ENCODE data around the gene SLC48A1. TPM values are rescaled to one million over a fixed set of nuclear protein-coding genes. Genes with fewer than 3 reads are reported as not detected.

Gene SLC48A1
- polyA plus RNA-seq, 1 donor (not counting 4 experiments of a cell fraction or from before 2014, with no cell fraction given), result 8.1 TPM

GRCh38 chr12:47774663-47775062 lies 1.6 kb downstream of the SLC48A1 start:
- Histone ChIP-seq H3K4me3 (ENCODE audit: control insufficient read depth in 2 of 3, extremely low read depth in 1 of 3, insufficient read depth in 2 of 3, low read depth in 1 of 3, low read length in 3 of 3) (no peak overlapping the region), H4K20me1 (ENCODE audit: control insufficient read depth, extremely low read depth, insufficient read depth, low read length) (no peaks in the 10 kb centered on the region), H3K27me3 (ENCODE audit: control insufficient read depth, extremely low read depth, insufficient read depth, low read length) (no peaks in the 10 kb centered on the region), H3K4me1 (ENCODE audit: control insufficient read depth, extremely low read depth, insufficient read depth, low read length) (peaks cover 38% of the 10 kb centered on the region), H3K9me1 (ENCODE audit: control insufficient read depth, extremely low read depth, insufficient read depth, low read length) (peaks cover 3% of the 10 kb centered on the region), H3K36me3 (ENCODE audit: control insufficient read depth in 2 of 2, extremely low read depth in 1 of 2, insufficient read depth in 2 of 2, low read length in 2 of 2) (peaks cover 2 to 4% of the 10 kb centered on the region in 2 experiments), H3K27ac (ENCODE audit: control insufficient read depth, insufficient read depth, low read length) (no peak overlapping the region), H3K9ac (ENCODE audit: control insufficient read depth, extremely low read depth, insufficient read depth, low read length) (no peak overlapping the region), H2AFZ (ENCODE audit: control insufficient read depth, low read length) (no peak overlapping the region), H3K9me3 (ENCODE audit: control insufficient read depth, low read depth, low read length) (no peaks in the 10 kb centered on the region), H3K79me2 (ENCODE audit: control insufficient read depth, insufficient read depth, low read length) (peaks cover 15% of the 10 kb centered on the region), H3K4me2 (ENCODE audit: control insufficient read depth, extremely low read depth, insufficient read depth, low read depth, low read length) (peak overlapping the region; percentile 32)
- DNase-seq (ENCODE audit: low read depth, low spot score) (no peak), FAIRE-seq (no peak)
- dilution Hi-C loops (cut with MboI; ENCODE audit: extremely low pct_ligation_motif_present, low sequenced_read_pairs), result no loop called here
- TF ChIP-seq CTCF (optimal IDR thresholded peaks at IDR 0.05 in 1 of 3, IDR thresholded peaks at IDR 0.05 in 1 of 3, conservative IDR thresholded peaks at IDR 0.05 in 1 of 3; ENCODE audit: extremely low read depth in 1 of 3, insufficient read depth in 2 of 3, low read length in 3 of 3), result no peak
- TF ChIP-seq EZH2 (IDR thresholded peaks at IDR 0.05; ENCODE audit: low read length), result no peak

DNA sequence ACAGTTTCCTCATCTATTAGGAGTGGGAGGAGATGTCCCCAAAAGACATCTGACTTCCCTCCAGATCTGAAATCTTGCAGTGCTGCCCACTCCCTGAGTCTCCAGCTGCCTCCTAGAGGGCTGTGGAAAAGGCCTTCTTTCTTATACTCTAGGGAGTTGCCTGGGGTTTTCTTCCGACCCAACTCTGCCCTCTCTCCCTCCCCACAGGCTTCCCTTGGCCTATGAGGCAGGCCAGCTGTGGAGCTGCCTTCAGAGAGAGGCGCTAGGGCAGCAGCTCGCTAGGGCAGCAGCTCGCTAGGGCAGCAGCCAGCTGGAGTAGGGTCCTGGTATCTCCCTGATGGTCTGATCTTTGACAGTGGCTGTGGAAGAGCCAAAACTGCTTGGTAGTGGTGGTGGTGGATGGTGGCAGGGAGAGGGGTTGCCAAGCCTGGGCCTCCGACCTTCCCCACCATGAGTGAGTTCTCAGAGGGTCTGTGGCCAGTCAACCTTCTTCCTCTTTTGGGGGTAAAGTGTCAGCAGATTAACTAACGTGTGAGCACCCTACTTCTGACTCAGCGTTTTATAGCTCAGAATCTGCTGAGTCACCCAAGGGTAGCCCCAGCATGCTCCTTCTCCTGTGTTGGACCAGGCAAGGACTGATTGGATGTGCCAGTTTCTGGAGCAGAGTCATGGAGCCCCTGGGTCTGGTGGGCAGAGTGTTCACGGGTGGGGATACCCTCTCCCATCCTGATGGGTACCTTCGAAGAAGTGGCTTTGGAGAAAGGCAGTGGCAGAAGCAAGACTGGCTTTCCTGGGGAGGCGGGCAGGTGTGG lies 2.3 kb downstream of the SLC48A1 start:
- dilution Hi-C loops (cut with MboI; ENCODE audit: extremely low pct_ligation_motif_present, low sequenced_read_pairs), result no loop called here

More for the DNA sequence above, 2.3 kb downstream of the SLC48A1 start:
- no peaks in the 10 kb centered on the region for H3K27me3 ChIP-seq (ENCODE audit: control insufficient read depth, extremely low read depth, insufficient read depth, low read length)
- no peaks in the 10 kb centered on the region for H4K20me1 ChIP-seq (ENCODE audit: control insufficient read depth, extremely low read depth, insufficient read depth, low read length)
- peak overlapping the region; percentile 35 for H3K4me2 ChIP-seq (ENCODE audit: control insufficient read depth, extremely low read depth, insufficient read depth, low read depth, low read length)
- H3K9me1 ChIP-seq (ENCODE audit: control insufficient read depth, extremely low read depth, insufficient read depth, low read length), result peaks cover 3% of the 10 kb centered on the region
- TF ChIP-seq EZH2 (IDR thresholded peaks at IDR 0.05; ENCODE audit: low read length), result no peak
- TF ChIP-seq CTCF (optimal IDR thresholded peaks at IDR 0.05 in 1 of 3, IDR thresholded peaks at IDR 0.05 in 1 of 3, conservative IDR thresholded peaks at IDR 0.05 in 1 of 3; ENCODE audit: extremely low read depth in 1 of 3, insufficient read depth in 2 of 3, low read length in 3 of 3), result no peak
- H3K79me2 ChIP-seq (ENCODE audit: control insufficient read depth, insufficient read depth, low read length), result peaks cover 15% of the 10 kb centered on the region
- H3K9ac ChIP-seq (ENCODE audit: control insufficient read depth, extremely low read depth, insufficient read depth, low read length), result no peak overlapping the region
- no peak overlapping the region for H3K27ac ChIP-seq (ENCODE audit: control insufficient read depth, insufficient read depth, low read length)
- H3K9me3 ChIP-seq (ENCODE audit: control insufficient read depth, low read depth, low read length), result no peaks in the 10 kb centered on the region
- H2AFZ ChIP-seq (ENCODE audit: control insufficient read depth, low read length), result no peak overlapping the region
- H3K36me3 ChIP-seq (ENCODE audit: control insufficient read depth in 2 of 2, extremely low read depth in 1 of 2, insufficient read depth in 2 of 2, low read length in 2 of 2), result peaks cover 2 to 4% of the 10 kb centered on the region in 2 experiments
- H3K4me3 ChIP-seq (ENCODE audit: control insufficient read depth in 2 of 3, extremely low read depth in 1 of 3, insufficient read depth in 2 of 3, low read depth in 1 of 3, low read length in 3 of 3), result no peak overlapping the region
- peaks cover 32% of the 10 kb centered on the region for H3K4me1 ChIP-seq (ENCODE audit: control insufficient read depth, extremely low read depth, insufficient read depth, low read length)
- FAIRE-seq (no peak), DNase-seq (ENCODE audit: low read depth, low spot score) (no peak)
